Heart left ventricle (tissue), 13 donors: Measurements from ENCODE around the gene WNT7B.

Experiments used
- CTCF ChIP-seq, 12 donors: fragments of 200-600 bp; sonication (generic) in 4 of 12; IDR thresholded peaks; one replicate each; pipeline versions ENCODE4 v1.5.0 to v1.8.0; 2018 to 2022; ENCODE audit warnings: antibody characterized with exemption in 12 of 12, mild to moderate bottlenecking in 5 of 12
- POLR2A ChIP-seq, 2 donors: fragments of 450-650 bp; IDR thresholded peaks; one replicate each; pipeline ENCODE4 v1.6.1; 2017; ENCODE audit warnings: antibody characterized with exemption in 2 of 2, mild to moderate bottlenecking in 2 of 2, moderate library complexity in 2 of 2
- donor health status: ischemic (EF 13 %, LVEDD 7.1; RV severe dilation, severe dysfunction).
- donor health status: DM: no; HTN: yes; CAD: no.
- donor health status: DM: no; HTN: no; CAD: no.
- donor health status: ischemic (EF 25% LVEDD 6.9; RV normal size, moderate dysfunction).
- donor health status: ischemic (EF 25% LVEDD 5.7; RV mildly dilated, moderate dysfunction).
- donor health status: ischemic (EF 35%, LVEDD 5.7; RV mildly dilated, moderate dysfunction).
- donor health status: nonischemic (EF 11% LVEDD 7.7; RV severe dilation, severe dysfunction).
- donor health status: DM: yes; HTN: yes; CAD: no.
- donor health status: PGD.
- donor health status: ischemic (EF 29% LVEDD 5.4; RV normal size, mild dysfunction).
- donor health status: nonischemic (EF 23%, LVEDD 6.1; RV moderate dilation, normal function).

GRCh38 chr22:45972889-45973253 is 4.1 kb downstream of the WNT7B start:
- TF ChIP-seq CTCF (IDR thresholded peaks at IDR 0.05) = no peak
- no peak for TF ChIP-seq POLR2A (IDR thresholded peaks at IDR 0.05)
